ENCODE results near the gene ALDH1A2.

The ALDH1A2 gene

DNA sequence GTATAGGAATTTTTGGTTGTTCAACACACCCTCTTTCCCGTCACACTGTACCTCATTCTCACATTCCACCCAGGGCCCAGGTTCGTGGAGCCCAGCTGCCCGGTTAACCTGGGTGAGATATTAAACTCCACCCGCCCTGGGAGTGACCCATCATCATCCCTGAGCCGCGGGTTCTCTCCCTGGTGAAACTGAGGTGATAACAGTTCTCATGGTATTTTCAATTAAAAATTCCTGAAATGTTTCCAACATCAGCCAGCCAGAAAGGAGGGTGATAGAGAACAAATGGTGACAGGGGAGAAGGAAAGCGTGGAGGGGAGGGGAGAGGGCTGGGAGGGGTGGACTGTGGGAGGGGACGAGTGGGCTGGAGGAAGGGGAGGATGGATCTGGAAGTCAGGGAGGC is 148.8 kb downstream of the ALDH1A2 start:
- H3K27ac ChIP-seq, result no peak overlapping the region
- no peak for DNase-seq (ENCODE audit: low read depth, low spot score)

DNA sequence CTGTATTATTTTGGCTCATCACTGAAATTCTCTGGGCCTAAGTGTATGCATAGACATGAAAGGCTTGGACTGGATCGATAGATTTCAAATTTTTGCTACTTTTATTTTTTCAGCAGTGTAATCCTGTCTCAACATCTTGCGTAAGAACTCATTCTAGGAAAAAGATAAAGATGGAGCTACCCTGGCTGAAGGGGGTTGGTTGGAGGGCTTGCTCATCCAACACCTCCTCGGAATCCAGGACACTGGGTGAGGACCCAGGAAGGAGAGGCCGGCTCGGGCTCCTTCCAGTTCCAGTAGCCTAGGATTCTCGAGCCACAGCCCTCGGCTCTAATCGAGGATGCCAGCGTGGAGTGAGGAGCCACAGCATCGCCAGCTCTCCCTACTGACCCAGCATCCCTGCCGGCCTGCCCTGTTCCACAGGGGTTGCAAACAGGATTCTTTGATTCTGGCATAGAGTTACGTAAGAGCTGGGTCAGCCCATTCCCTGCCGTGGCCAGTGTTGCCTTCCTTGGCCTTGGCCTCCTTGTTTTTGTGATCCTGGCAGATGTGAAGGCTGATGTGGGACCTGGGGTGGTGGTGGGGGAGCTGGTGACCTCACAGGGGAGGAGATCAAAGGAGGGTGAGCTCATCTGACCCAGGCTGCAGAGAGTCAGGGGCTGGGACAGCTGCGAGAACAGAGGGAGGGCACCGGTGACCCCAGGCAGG is 149.5 kb downstream of the ALDH1A2 start:
- no peak for DNase-seq (ENCODE audit: low read depth, low spot score)
- H3K27ac ChIP-seq, result no peak overlapping the region

DNA sequence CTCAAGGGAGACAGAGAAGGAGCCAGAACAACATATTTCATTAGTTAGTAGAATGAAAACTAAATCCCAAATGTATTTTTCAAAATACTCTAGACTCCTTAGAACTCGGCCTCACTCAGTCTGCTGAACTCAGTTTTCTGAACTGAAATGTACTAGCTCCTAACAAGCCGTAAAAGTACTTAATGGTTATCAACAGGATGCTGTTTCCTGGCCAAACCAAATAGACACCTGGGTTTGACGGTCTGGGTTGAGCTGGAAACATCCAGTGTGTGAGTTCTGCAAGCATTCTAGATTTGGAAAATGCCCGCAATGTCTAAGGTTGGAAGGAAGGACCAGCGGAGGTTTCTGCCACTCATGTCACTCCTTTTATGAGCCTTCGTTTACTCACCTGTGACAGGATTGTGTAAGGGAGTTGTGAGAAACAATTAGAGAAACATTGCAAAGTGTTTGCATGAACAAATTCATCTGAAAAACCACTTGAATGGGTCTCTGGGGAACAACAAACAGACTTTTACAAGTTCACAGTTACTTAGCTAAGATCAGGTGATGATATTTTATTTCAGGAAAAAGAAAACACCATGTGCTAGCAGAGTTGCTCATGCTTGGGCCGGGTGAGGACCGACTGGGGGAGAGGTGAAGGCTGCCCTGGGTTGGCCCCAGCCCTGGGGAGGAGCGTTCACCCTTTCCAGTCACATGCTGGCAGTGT is 151.0 kb downstream of the ALDH1A2 start:
- no peak for DNase-seq (ENCODE audit: low read depth, low spot score)

DNA sequence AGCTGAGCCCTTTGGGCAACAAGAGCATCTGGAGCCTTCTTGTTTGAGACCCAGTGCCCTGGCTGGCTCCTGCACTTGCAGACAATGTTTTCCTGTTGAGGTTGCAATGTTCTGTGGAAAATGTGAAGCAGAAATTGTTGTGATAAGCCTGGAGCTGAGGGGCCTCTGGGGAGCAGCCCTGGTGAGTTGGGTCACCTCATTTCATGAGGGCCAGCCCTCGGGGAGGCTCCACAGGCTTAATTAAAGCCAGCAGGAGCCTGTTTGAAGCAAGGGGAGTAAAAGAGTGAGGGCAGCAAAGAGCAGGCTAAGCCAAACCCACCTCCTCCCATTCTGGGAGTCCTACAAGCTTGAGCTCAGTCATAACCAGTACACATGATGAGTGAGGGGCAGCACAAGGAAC is 154.3 kb downstream of the ALDH1A2 start:
- no peak overlapping the region for H3K27ac ChIP-seq
- DNase-seq (ENCODE audit: low read depth, low spot score), result no peak

More for the DNA sequence above, 151.0 kb downstream of the ALDH1A2 start:
- no peak overlapping the region for H3K27ac ChIP-seq

DNA sequence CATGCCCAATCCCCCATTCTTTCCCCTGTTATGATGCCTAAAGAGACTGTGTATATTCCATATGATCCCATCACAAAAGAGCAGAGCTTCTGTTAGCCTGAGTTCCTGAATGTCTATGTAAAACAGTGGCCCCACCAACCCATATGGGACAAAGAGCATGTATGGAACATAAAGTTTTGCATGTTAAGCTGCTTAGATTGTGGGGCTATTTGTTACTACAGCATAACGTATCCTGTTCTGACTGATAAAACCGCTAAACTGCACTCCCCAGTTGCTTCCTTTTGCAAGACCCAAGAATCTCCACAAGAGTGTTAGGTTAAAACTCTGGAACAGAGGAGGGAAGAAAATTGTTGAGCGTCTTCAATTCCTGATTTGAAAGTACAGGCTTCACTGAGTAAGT is 154.8 kb downstream of the ALDH1A2 start:
- DNase-seq (ENCODE audit: low read depth, low spot score), result no peak
- no peak overlapping the region for H3K27ac ChIP-seq

DNA sequence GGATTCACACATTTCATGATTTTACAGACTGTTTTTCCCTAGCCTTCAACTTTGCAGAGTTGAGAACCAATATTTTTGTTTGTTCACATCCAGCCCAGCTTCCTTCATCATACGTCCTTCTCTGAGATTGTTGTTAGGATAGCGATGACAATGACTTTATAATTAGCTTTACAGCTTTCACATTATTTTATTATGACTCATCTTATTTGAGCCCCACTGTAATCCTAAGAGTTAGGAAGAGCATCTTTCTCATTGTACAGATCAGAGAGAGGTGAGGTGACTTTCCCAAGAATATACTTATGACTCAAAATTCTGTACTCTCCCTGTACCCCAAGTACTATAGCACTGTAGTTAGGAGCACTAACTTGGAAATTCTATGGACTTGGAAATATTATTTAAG is 156.1 kb downstream of the ALDH1A2 start:
- no peak for DNase-seq (ENCODE audit: low read depth, low spot score)
- no peak overlapping the region for H3K27ac ChIP-seq

DNA sequence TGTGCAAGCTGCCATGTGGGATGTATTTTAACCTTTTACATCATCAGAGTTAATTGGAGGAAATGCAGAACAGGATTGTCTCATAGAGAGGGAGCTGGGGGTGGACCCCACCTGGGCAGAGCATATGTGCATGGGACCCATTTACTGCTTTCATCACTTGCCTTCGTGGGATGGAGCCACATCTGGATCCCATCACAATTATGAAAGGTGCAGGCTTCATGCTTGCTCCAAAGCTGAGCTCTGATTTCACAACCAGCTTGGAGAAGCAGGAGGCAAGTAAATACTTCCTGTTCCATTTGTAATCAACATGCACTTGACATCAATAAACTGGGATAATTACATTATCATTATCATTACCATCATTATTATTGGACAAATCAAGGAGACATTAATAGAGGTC is 161.9 kb downstream of the ALDH1A2 start:
- DNase-seq (ENCODE audit: low read depth, low spot score), result no peak
- H3K27ac ChIP-seq, result no peak overlapping the region
